ENCODE results near the gene ADO. TPM values are rescaled to one million over a fixed set of nuclear protein-coding genes. Genes with fewer than 3 reads are reported as not detected.

The ADO gene
- total and polyA plus RNA-seq, 2 experiments from 2014 or later, result 12.6 to 48.3 TPM

DNA sequence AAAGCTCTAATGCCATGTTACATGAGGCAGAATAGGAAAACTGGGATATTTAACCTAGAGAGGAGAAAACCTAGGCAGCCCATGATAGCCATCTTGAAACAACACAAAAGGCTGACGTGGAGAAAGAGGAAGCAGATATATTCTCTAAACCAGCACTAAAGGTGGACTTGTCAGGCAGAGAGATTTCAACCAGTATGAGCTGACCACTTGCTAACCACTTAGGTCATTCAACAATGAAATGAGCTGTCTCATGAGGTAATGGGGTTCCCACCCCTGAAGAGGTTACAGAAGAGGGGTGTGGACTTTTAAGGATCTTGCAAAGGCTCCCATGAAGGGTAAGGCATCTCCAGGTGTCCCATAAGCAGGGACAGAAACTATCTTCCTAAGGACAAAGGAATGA is 38.5 kb downstream of the ADO start (continued):
- TF ChIP-seq, protein P1, sequence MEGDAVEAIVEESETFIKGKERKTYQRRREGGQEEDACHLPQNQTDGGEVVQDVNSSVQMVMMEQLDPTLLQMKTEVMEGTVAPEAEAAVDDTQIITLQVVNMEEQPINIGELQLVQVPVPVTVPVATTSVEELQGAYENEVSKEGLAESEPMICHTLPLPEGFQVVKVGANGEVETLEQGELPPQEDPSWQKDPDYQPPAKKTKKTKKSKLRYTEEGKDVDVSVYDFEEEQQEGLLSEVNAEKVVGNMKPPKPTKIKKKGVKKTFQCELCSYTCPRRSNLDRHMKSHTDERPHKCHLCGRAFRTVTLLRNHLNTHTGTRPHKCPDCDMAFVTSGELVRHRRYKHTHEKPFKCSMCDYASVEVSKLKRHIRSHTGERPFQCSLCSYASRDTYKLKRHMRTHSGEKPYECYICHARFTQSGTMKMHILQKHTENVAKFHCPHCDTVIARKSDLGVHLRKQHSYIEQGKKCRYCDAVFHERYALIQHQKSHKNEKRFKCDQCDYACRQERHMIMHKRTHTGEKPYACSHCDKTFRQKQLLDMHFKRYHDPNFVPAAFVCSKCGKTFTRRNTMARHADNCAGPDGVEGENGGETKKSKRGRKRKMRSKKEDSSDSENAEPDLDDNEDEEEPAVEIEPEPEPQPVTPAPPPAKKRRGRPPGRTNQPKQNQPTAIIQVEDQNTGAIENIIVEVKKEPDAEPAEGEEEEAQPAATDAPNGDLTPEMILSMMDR (conservative IDR thresholded peaks at IDR 0.05; ENCODE audit: low read depth in 2 of 2), result no peak

GRCh38 chr10:62843600-62843999 is 39.1 kb downstream of the ADO start:
- no peaks in the 10 kb centered on the region for H3K4me1 Mint-ChIP-seq
- Histone ChIP-seq H3K4me1 (ENCODE audit: insufficient read depth) (no peaks in the 10 kb centered on the region), H3K27me3 (ENCODE audit: insufficient read depth) (no peaks in the 10 kb centered on the region), H3K79me2 (replicated peaks; ENCODE audit: insufficient read depth) (no peaks in the 10 kb centered on the region), H3K4me2 (no peak overlapping the region), H2AFZ (no peak overlapping the region; the same call in 1 of the 2 replicates), H4K20me1 (replicated peaks; ENCODE audit: insufficient read depth) (no peaks in the 10 kb centered on the region), H3K36me3 (ENCODE audit: insufficient read depth) (no peaks in the 10 kb centered on the region; the same call in 1 of the 2 replicates), H3F3A (replicated peaks; ENCODE audit: low read depth) (no peaks in the 10 kb centered on the region), H3K27ac (ENCODE audit: low read depth) (no peak overlapping the region), H3K4me3 (no peak overlapping the region), H3K9me2 (ENCODE audit: insufficient read depth) (0 out of 2 replicates have a peak, but pooled peaks cover 4% of the 10 kb centered on the region)
- ATAC-seq, result no peak
- H3K27ac Mint-ChIP-seq, result no peak overlapping the region
- TF ChIP-seq STAT1 (IDR thresholded peaks at IDR 0.05; ENCODE audit: unreplicated experiment), result no peak
- H3K36me3 Mint-ChIP-seq (ENCODE audit: low read depth), result no peaks in the 10 kb centered on the region; the same call in 2 of the 3 replicates
- H3K9me3 Mint-ChIP-seq, result no peaks in the 10 kb centered on the region; the same call in 2 of the 3 replicates
- H3K4me3 Mint-ChIP-seq, result no peak overlapping the region
- peak; percentile 4 for DNase-seq (ENCODE audit: low spot score)
- no peaks in the 10 kb centered on the region for H3K27me3 Mint-ChIP-seq (ENCODE audit: insufficient read depth, low read depth, poor library complexity)

- no peak overlapping the region for H2AFZ ChIP-seq
- no peak for TF ChIP-seq EZH2 (IDR thresholded peaks at IDR 0.05; ENCODE audit: low read depth, unreplicated experiment)
- no peak for TF ChIP-seq ZNF114 (CRISPR knock-in tag; IDR thresholded peaks at IDR 0.05)
- TF ChIP-seq STAT1 (IDR thresholded peaks at IDR 0.05; ENCODE audit: unreplicated experiment), result no peak
- no peak for TF ChIP-seq EZH2phosphoT487 (IDR thresholded peaks at IDR 0.05; ENCODE audit: unreplicated experiment)
- TF ChIP-seq JUNB (IDR thresholded peaks at IDR 0.05; ENCODE audit: unreplicated experiment), result no peak
- no peak for TF ChIP-seq CREB1 (CRISPR knock-in tag; IDR thresholded peaks at IDR 0.05; ENCODE audit: low read depth)
- TF ChIP-seq, protein P2, sequence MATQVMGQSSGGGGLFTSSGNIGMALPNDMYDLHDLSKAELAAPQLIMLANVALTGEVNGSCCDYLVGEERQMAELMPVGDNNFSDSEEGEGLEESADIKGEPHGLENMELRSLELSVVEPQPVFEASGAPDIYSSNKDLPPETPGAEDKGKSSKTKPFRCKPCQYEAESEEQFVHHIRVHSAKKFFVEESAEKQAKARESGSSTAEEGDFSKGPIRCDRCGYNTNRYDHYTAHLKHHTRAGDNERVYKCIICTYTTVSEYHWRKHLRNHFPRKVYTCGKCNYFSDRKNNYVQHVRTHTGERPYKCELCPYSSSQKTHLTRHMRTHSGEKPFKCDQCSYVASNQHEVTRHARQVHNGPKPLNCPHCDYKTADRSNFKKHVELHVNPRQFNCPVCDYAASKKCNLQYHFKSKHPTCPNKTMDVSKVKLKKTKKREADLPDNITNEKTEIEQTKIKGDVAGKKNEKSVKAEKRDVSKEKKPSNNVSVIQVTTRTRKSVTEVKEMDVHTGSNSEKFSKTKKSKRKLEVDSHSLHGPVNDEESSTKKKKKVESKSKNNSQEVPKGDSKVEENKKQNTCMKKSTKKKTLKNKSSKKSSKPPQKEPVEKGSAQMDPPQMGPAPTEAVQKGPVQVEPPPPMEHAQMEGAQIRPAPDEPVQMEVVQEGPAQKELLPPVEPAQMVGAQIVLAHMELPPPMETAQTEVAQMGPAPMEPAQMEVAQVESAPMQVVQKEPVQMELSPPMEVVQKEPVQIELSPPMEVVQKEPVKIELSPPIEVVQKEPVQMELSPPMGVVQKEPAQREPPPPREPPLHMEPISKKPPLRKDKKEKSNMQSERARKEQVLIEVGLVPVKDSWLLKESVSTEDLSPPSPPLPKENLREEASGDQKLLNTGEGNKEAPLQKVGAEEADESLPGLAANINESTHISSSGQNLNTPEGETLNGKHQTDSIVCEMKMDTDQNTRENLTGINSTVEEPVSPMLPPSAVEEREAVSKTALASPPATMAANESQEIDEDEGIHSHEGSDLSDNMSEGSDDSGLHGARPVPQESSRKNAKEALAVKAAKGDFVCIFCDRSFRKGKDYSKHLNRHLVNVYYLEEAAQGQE (IDR thresholded peaks at IDR 0.05; ENCODE audit: unreplicated experiment), result no peak
- no peak for TF ChIP-seq NANOG (IDR thresholded peaks at IDR 0.05; ENCODE audit: borderline replicate concordance)
- TF ChIP-seq ETS1 (IDR thresholded peaks at IDR 0.05), result no peak
These were observed 39.9 kb downstream of the ADO start for GRCh38 chr10:62844280-62845011.

More at GRCh38 chr10:62844280-62845011, 39.9 kb downstream of the ADO start:
- H3K36me3 ChIP-seq (ENCODE audit: insufficient read depth), result no peaks in the 10 kb centered on the region; the same call in 1 of the 2 replicates
- ATAC-seq (no peak), DNase-seq (ENCODE audit: low spot score) (no peak)
- H3K4me3 ChIP-seq, result no peak overlapping the region
- no peaks in the 10 kb centered on the region for H3K4me1 Mint-ChIP-seq
- no peaks in the 10 kb centered on the region; the same call in 2 of the 3 replicates for H3K9me3 Mint-ChIP-seq
- H3K27ac Mint-ChIP-seq, result no peak overlapping the region
- no peak overlapping the region for H3K4me3 Mint-ChIP-seq
- no peak overlapping the region for H3K27ac ChIP-seq (ENCODE audit: low read depth)
- H3K27me3 Mint-ChIP-seq (ENCODE audit: insufficient read depth, low read depth, poor library complexity), result peaks cover 1% of the 10 kb centered on the region
- H3K4me2 ChIP-seq, result no peak overlapping the region
- H3K27me3 ChIP-seq (ENCODE audit: insufficient read depth), result no peaks in the 10 kb centered on the region
- no peaks in the 10 kb centered on the region; the same call in 2 of the 3 replicates for H3K36me3 Mint-ChIP-seq (ENCODE audit: low read depth)
- H3F3A ChIP-seq (replicated peaks; ENCODE audit: low read depth), result no peaks in the 10 kb centered on the region
- H4K20me1 ChIP-seq (replicated peaks; ENCODE audit: insufficient read depth), result no peaks in the 10 kb centered on the region
- 0 out of 2 replicates have a peak, but pooled peaks cover 4% of the 10 kb centered on the region for H3K9me2 ChIP-seq (ENCODE audit: insufficient read depth)
- H3K4me1 ChIP-seq (ENCODE audit: insufficient read depth), result no peaks in the 10 kb centered on the region
- H3K79me2 ChIP-seq (replicated peaks; ENCODE audit: insufficient read depth), result no peaks in the 10 kb centered on the region

Measured in GM23338 (cell line).